ENCODE data around the gene ARRDC3. TPM values are rescaled to one million over a fixed set of nuclear protein-coding genes. Genes with fewer than 3 reads are reported as not detected.
"Not testable (repeated sequence)": the region's sequence is repeated elsewhere in the genome, so short reads cannot be mapped to it uniquely, and the experiment has no call there.

The ARRDC3 gene
- total and polyA plus RNA-seq, 2 donors (not counting 1 experiment from before 2014, with no cell fraction given), result 33.6 to 105 TPM

DNA sequence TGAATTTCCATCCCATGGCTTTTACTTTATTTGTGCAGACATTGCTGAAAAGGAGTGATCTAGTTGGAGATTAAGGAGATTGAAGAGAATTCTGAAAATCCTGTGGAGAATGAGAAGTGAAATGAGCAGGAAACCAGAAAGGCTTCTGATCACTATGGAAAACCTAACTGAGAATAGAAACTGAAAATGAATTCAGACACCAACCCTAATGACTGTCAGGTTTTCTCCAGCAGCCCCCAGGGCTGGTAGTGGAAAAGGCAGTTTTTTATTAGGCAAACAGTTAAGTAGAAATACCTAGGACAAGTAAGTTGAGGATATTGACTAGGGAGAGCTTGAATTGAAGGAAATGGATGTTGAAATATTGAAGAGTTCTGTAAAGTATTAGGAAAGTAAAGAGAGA lies 14.7 kb upstream of the ARRDC3 start:
- no peaks in the 10 kb centered on the region for H3K36me3 ChIP-seq (ENCODE audit: control insufficient read depth, insufficient read depth, low read length)
- no peaks in the 10 kb centered on the region for H3K4me1 ChIP-seq (ENCODE audit: control insufficient read depth, extremely low read depth, insufficient read depth, low read length)
- no peaks in the 10 kb centered on the region for H3K27me3 ChIP-seq (ENCODE audit: control insufficient read depth, insufficient read depth, low read length)
- no peak overlapping the region for H3K27ac ChIP-seq (ENCODE audit: insufficient read depth, low read length)
- no peaks in the 10 kb centered on the region for H3K79me2 ChIP-seq (ENCODE audit: control insufficient read depth, insufficient read depth, low read length)
- no peaks in the 10 kb centered on the region for H3K9me3 ChIP-seq (ENCODE audit: control insufficient read depth, insufficient read depth, low read depth, low read length)
- TF ChIP-seq, protein P1, sequence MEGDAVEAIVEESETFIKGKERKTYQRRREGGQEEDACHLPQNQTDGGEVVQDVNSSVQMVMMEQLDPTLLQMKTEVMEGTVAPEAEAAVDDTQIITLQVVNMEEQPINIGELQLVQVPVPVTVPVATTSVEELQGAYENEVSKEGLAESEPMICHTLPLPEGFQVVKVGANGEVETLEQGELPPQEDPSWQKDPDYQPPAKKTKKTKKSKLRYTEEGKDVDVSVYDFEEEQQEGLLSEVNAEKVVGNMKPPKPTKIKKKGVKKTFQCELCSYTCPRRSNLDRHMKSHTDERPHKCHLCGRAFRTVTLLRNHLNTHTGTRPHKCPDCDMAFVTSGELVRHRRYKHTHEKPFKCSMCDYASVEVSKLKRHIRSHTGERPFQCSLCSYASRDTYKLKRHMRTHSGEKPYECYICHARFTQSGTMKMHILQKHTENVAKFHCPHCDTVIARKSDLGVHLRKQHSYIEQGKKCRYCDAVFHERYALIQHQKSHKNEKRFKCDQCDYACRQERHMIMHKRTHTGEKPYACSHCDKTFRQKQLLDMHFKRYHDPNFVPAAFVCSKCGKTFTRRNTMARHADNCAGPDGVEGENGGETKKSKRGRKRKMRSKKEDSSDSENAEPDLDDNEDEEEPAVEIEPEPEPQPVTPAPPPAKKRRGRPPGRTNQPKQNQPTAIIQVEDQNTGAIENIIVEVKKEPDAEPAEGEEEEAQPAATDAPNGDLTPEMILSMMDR (conservative IDR thresholded peaks at IDR 0.05 in 1 of 2, IDR thresholded peaks at IDR 0.05 in 1 of 2; ENCODE audit: low read depth in 1 of 2, low read length in 2 of 2), result no peak
- no peak for TF ChIP-seq EZH2 (IDR thresholded peaks at IDR 0.05; ENCODE audit: low read length, missing control alignments)
- H3K4me3 ChIP-seq (replicated peaks in 1 of 4; ENCODE audit: control extremely low read depth in 1 of 4, insufficient read depth in 1 of 4, low read depth in 3 of 4, low read length in 4 of 4), result no peak overlapping the region
- H4K20me1 ChIP-seq (ENCODE audit: control insufficient read depth, extremely low read depth, insufficient read depth, low read length), result no peaks in the 10 kb centered on the region
- no peak overlapping the region for H2AFZ ChIP-seq (ENCODE audit: low read length)
- H3K9ac ChIP-seq (ENCODE audit: insufficient read depth, low read length), result no peak overlapping the region
- no peak for DNase-seq (ENCODE audit: low read depth in 2 of 2)
- H3K4me2 ChIP-seq (ENCODE audit: extremely low read depth, insufficient read depth, low read length), result no peak overlapping the region

DNA sequence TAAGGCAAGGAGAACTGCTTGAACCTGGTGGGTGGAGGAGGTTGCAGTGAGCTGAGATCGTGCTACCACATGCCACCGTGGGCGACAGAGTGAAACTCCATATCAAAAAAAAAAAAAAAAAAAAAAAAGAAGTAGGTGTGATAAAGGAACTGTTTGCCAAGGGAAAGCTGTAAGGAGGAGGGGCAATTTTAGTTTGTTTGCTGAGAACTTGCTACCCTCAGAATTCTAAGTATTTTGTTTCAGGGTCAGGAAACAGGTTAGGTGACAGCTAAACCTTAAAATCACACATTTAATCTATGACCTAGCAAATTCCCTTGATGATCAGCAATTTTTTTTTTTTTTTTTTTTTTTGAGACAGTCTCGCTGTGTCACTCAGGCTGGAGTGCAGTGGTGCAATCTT lies 7.2 kb upstream of the ARRDC3 start:
- no peaks in the 10 kb centered on the region for H3K9me3 ChIP-seq (ENCODE audit: control insufficient read depth, insufficient read depth, low read depth, low read length)
- H3K9ac ChIP-seq (ENCODE audit: insufficient read depth, low read length), result no peak overlapping the region
- H3K4me3 ChIP-seq (replicated peaks in 1 of 4; ENCODE audit: control extremely low read depth in 1 of 4, insufficient read depth in 1 of 4, low read depth in 3 of 4, low read length in 4 of 4), result no peak overlapping the region
- H3K4me2 ChIP-seq (ENCODE audit: extremely low read depth, insufficient read depth, low read length), result no peak overlapping the region
- DNase-seq (ENCODE audit: low read depth in 2 of 2), result no peak
- H3K27me3 ChIP-seq (ENCODE audit: control insufficient read depth, insufficient read depth, low read length), result no peaks in the 10 kb centered on the region
- H3K4me1 ChIP-seq (ENCODE audit: control insufficient read depth, extremely low read depth, insufficient read depth, low read length), result no peaks in the 10 kb centered on the region
- H4K20me1 ChIP-seq (ENCODE audit: control insufficient read depth, extremely low read depth, insufficient read depth, low read length), result no peaks in the 10 kb centered on the region
- no peaks in the 10 kb centered on the region for H3K36me3 ChIP-seq (ENCODE audit: control insufficient read depth, insufficient read depth, low read length)
- H3K27ac ChIP-seq (ENCODE audit: insufficient read depth, low read length), result no peak overlapping the region
- TF ChIP-seq EZH2 (IDR thresholded peaks at IDR 0.05; ENCODE audit: low read length, missing control alignments), result no peak
- TF ChIP-seq, protein P1 (conservative IDR thresholded peaks at IDR 0.05 in 1 of 2, IDR thresholded peaks at IDR 0.05 in 1 of 2; ENCODE audit: low read depth in 1 of 2, low read length in 2 of 2), result no peak
- H3K79me2 ChIP-seq (ENCODE audit: control insufficient read depth, insufficient read depth, low read length), result no peaks in the 10 kb centered on the region
- no peak overlapping the region for H2AFZ ChIP-seq (ENCODE audit: low read length)

DNA sequence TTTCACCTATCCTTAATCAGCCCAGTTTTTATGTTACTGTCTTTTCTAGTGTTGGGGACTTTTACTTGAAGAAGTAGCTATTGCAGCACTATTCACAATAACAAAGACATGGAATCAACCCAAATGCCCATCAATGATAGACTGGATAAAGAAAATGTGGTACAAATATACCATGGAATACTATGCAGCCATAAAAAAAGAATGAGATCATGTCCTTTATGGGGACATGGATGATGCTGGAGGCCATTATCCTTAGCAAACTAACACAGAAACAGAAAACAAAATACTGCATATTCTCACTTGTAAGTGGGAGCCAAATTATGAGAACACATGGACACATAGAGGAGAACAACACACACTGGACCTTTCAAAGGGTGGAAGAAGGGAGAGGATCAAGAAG lies 6.4 kb upstream of the ARRDC3 start:
- H3K4me2 ChIP-seq (ENCODE audit: extremely low read depth, insufficient read depth, low read length); H3K4me1 ChIP-seq (ENCODE audit: control insufficient read depth, extremely low read depth, insufficient read depth, low read length); H3K27ac ChIP-seq (ENCODE audit: insufficient read depth, low read length); H3K9me3 ChIP-seq (ENCODE audit: control insufficient read depth, insufficient read depth, low read depth, low read length); H3K27me3 ChIP-seq (ENCODE audit: control insufficient read depth, insufficient read depth, low read length); H3K9ac ChIP-seq (ENCODE audit: insufficient read depth, low read length); H3K4me3 ChIP-seq (replicated peaks in 1 of 4; ENCODE audit: control extremely low read depth in 1 of 4, insufficient read depth in 1 of 4, low read depth in 3 of 4, low read length in 4 of 4); H4K20me1 ChIP-seq (ENCODE audit: control insufficient read depth, extremely low read depth, insufficient read depth, low read length); H3K36me3 ChIP-seq (ENCODE audit: control insufficient read depth, insufficient read depth, low read length); H3K79me2 ChIP-seq (ENCODE audit: control insufficient read depth, insufficient read depth, low read length); DNase-seq (ENCODE audit: low read depth in 2 of 2); H2AFZ ChIP-seq (ENCODE audit: low read length): not testable (repeated sequence)

All from fibroblast of lung (primary cell).